ENCODE measurements around the gene GCHFR. TPM values are rescaled to one million over a fixed set of nuclear protein-coding genes. Genes with fewer than 3 reads are reported as not detected.

Gene GCHFR
- 1 to 10 TPM; 1.3 to 7.9 (median 4.7) TPM for polyA plus RNA-seq (ENCODE audit: insufficient read length in 10 of 10)
- long read RNA-seq, donor 1, partial matches to known transcripts = 0 of 4 reads
- long read RNA-seq, donor 1, other reads (novel, unspliced or antisense) = 0 of 4 reads
- long read RNA-seq, donor 2, transcript GCHFR-201 (3 exons, 777 nt) = major isoform, 6 of 6 reads
- long read RNA-seq, donor 2, partial matches to known transcripts = 0 of 6 reads
- long read RNA-seq, donor 2, other reads (novel, unspliced or antisense) = 0 of 6 reads
- long read RNA-seq, donor 3 = 0 reads
- long read RNA-seq, donor 4, partial matches to known transcripts = 0 of 1 reads
- long read RNA-seq, donor 4, other reads (novel, unspliced or antisense) = 0 of 1 reads
- long read RNA-seq, donor 5, partial matches to known transcripts = 0 of 18 reads
- long read RNA-seq, donor 5, other reads (novel, unspliced or antisense) = 14 of 18 reads
- long read RNA-seq, donor 6, partial matches to known transcripts = 0 of 3 reads
- long read RNA-seq, donor 6, other reads (novel, unspliced or antisense) = 0 of 3 reads
- long read RNA-seq, donor 7, partial matches to known transcripts = 0 of 3 reads
- long read RNA-seq, donor 7, other reads (novel, unspliced or antisense) = 0 of 3 reads
- long read RNA-seq, donor 8, transcript GCHFR-201 (3 exons, 777 nt) = major isoform, 8 of 8 reads
- long read RNA-seq, donor 8, partial matches to known transcripts = 0 of 8 reads
- long read RNA-seq, donor 8, other reads (novel, unspliced or antisense) = 0 of 8 reads
- long read RNA-seq, donor 9 = 0 reads

GRCh38 chr15:40763801-40764628 is at the start of gene GCHFR:
TSS of gene GCHFR (plus strand) at chr15:40764068. CDS start at chr15:40764181, 113 bp downstream.
- peak in 2 of 3 donors; percentile 69 to 92 for DNase-seq

- DNase-seq = no peak
Measured at GRCh38 chr15:40714144-40714543, 49.7 kb upstream of the GCHFR start.

GRCh38 chr15:40716165-40716564 is 47.7 kb upstream of the GCHFR start:
- no peak for DNase-seq

- no peak for DNase-seq
Measured at GRCh38 chr15:40721701-40722100, 42.2 kb upstream of the GCHFR start.

- DNase-seq = no peak
Measured at GRCh38 chr15:40722354-40722753, 41.5 kb upstream of the GCHFR start.

- no peak for DNase-seq
Measured at GRCh38 chr15:40722934-40723333, 40.9 kb upstream of the GCHFR start.

GRCh38 chr15:40723919-40724318 is 39.9 kb upstream of the GCHFR start:
- no peak for DNase-seq

- DNase-seq = peak in 2 of 3 donors; percentile 22 to 52
Measured at GRCh38 chr15:40731034-40731433, 32.8 kb upstream of the GCHFR start.

GRCh38 chr15:40736575-40736974 is 27.3 kb upstream of the GCHFR start:
- DNase-seq = no peak

GRCh38 chr15:40737048-40737447 is 26.8 kb upstream of the GCHFR start:
- DNase-seq = no peak

- no peak for DNase-seq
Measured at GRCh38 chr15:40739047-40739446, 24.8 kb upstream of the GCHFR start.

- DNase-seq = no peak
Measured at GRCh38 chr15:40739854-40740253, 24.0 kb upstream of the GCHFR start.

- DNase-seq = no peak
Measured at GRCh38 chr15:40743485-40743901, 20.4 kb upstream of the GCHFR start.

- DNase-seq = no peak
Measured at GRCh38 chr15:40743921-40744814, 19.7 kb upstream of the GCHFR start.

- DNase-seq = no peak
Measured at GRCh38 chr15:40744815-40745152, 19.1 kb upstream of the GCHFR start.

GRCh38 chr15:40746916-40747418 is 16.9 kb upstream of the GCHFR start:
- DNase-seq = no peak

- no peak for DNase-seq
Measured at GRCh38 chr15:40747685-40748631, 15.9 kb upstream of the GCHFR start.

GRCh38 chr15:40749151-40749630 is 14.7 kb upstream of the GCHFR start:
- no peak for DNase-seq

- no peak for DNase-seq
Measured at GRCh38 chr15:40750885-40751284, 13.0 kb upstream of the GCHFR start.

GRCh38 chr15:40751745-40752144 is 12.1 kb upstream of the GCHFR start:
- no peak for DNase-seq
